Measurements from ENCODE around the gene SPEM1. TPM values are rescaled to one million over a fixed set of nuclear protein-coding genes. Genes with fewer than 3 reads are reported as not detected.

SPEM1 gene
- total RNA-seq, 1 experiment from 2014 or later: 0.33 TPM

DNA sequence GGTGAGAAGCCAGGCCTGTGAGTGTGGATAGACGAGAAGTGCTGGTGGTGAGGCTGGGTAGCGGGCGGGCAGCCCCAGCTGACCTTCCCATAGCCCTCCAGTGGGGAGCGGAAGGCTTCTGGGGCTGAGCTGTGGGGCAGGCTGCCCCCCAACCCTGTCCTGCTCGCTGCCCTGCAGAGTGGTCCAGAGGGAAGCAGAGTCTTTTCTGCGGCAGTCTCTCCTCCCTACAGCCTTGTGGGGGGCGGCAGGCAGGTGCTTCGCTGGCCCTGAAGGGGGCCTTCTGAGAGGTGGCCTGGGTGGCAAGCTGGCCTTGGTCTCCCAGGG lies 8.7 kb upstream of the SPEM1 start:
- no CpG with 5 or more reads among the region's 8 CpGs for WGBS (ENCODE audit: extremely low coverage, insufficient read length, low lambda C conversion rate)
- peaks cover 9 to 29% of the 10 kb centered on the region in 2 experiments for H3K4me1 Mint-ChIP-seq
- no peak for DNase-seq

More for the DNA sequence above, 8.7 kb upstream of the SPEM1 start:
- Mint-ChIP-seq H3K9me3 (peaks cover 0 to 2% of the 10 kb centered on the region in 2 experiments; a peak in 1 of 5 replicates), H3K27me3 (ENCODE audit: low read depth) (no peaks in the 10 kb centered on the region), H3K4me3 (no peak overlapping the region), H3K36me3 (ENCODE audit: insufficient read depth in 1 of 3, low read depth in 3 of 3) (peaks cover 20 to 55% (median 41%) of the 10 kb centered on the region in 3 experiments), H3K27ac (no peak overlapping the region)
- no peak overlapping the region for H3K14ac ChIP-seq (ENCODE audit: insufficient read depth, low read length)
- no peak overlapping the region for H3K4me2 ChIP-seq (ENCODE audit: insufficient read depth, insufficient read length, low read length)
- H2BK20ac ChIP-seq (ENCODE audit: low read depth, low read length, poor library complexity, severe bottlenecking): no peak overlapping the region
- TF ChIP-seq, protein P1, sequence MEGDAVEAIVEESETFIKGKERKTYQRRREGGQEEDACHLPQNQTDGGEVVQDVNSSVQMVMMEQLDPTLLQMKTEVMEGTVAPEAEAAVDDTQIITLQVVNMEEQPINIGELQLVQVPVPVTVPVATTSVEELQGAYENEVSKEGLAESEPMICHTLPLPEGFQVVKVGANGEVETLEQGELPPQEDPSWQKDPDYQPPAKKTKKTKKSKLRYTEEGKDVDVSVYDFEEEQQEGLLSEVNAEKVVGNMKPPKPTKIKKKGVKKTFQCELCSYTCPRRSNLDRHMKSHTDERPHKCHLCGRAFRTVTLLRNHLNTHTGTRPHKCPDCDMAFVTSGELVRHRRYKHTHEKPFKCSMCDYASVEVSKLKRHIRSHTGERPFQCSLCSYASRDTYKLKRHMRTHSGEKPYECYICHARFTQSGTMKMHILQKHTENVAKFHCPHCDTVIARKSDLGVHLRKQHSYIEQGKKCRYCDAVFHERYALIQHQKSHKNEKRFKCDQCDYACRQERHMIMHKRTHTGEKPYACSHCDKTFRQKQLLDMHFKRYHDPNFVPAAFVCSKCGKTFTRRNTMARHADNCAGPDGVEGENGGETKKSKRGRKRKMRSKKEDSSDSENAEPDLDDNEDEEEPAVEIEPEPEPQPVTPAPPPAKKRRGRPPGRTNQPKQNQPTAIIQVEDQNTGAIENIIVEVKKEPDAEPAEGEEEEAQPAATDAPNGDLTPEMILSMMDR (conservative IDR thresholded peaks at IDR 0.05): no peak
- no peak overlapping the region for H3K9ac ChIP-seq (ENCODE audit: extremely low read depth, insufficient read length, low read length)
- no peak overlapping the region for H2BK5ac ChIP-seq (ENCODE audit: insufficient read length, low read length)
- H3K79me1 ChIP-seq (ENCODE audit: insufficient read depth, low read depth, low read length, poor library complexity, severe bottlenecking): no peaks in the 10 kb centered on the region
- no peak overlapping the region for H3K4ac ChIP-seq (ENCODE audit: low read depth, low read length)
- no peak overlapping the region for H3K27ac ChIP-seq (ENCODE audit: insufficient read length, low read depth, low read length)
- H3K23me2 ChIP-seq (ENCODE audit: insufficient read length, low read depth, low read length, poor library complexity, severe bottlenecking): no peaks in the 10 kb centered on the region
- H3T11ph ChIP-seq (ENCODE audit: low read length): no peak overlapping the region
- H3K56ac ChIP-seq (ENCODE audit: insufficient read length, low read depth, low read length): no peak overlapping the region
- H4K8ac ChIP-seq (replicated peaks; ENCODE audit: insufficient read length, low read depth, low read length): no peak overlapping the region
- H2BK12ac ChIP-seq (ENCODE audit: insufficient read length, low read depth, low read length): no peak overlapping the region
- H3K9me3 ChIP-seq (ENCODE audit: control insufficient read depth, low read depth, low read length): no peaks in the 10 kb centered on the region
- no peak overlapping the region for H4K91ac ChIP-seq (ENCODE audit: insufficient read length, low read depth, low read length)
- H3K4me1 ChIP-seq (ENCODE audit: insufficient read depth, low read length): no peaks in the 10 kb centered on the region; the same call in 1 of the 2 replicates
- H2AK5ac ChIP-seq (ENCODE audit: insufficient read length, low read length): no peak overlapping the region
- H2AFZ ChIP-seq (ENCODE audit: low read length): no peak overlapping the region
- no peak overlapping the region for H3K18ac ChIP-seq (ENCODE audit: insufficient read length, low read depth, low read length)
- no peaks in the 10 kb centered on the region for H3K79me2 ChIP-seq (ENCODE audit: insufficient read depth, low read length)
- no peaks in the 10 kb centered on the region for H4K20me1 ChIP-seq (ENCODE audit: control insufficient read depth, insufficient read depth, insufficient read length)
- H2BK15ac ChIP-seq (ENCODE audit: low read depth, low read length): no peak overlapping the region
- H4K5ac ChIP-seq (ENCODE audit: insufficient read length, low read depth, low read length): no peak overlapping the region
- no peak overlapping the region for H3K23ac ChIP-seq (ENCODE audit: insufficient read length, low read depth, low read length)
- no peak overlapping the region for H2BK120ac ChIP-seq (ENCODE audit: low read depth, low read length, poor library complexity, severe bottlenecking)
- H3K27me3 ChIP-seq (ENCODE audit: insufficient read depth, low read length): no peaks in the 10 kb centered on the region
